SH-SY5Y (cell line): ENCODE data around the gene PTCD2.

ENCODE experiments used
- GATA2 ChIP-seq: IDR thresholded peaks from 2 replicates; pipeline ENCODE4 v1.6.1; 2011; ENCODE audit warnings: mild to moderate bottlenecking, low read depth, low read length
- GATA3 ChIP-seq: IDR thresholded peaks from 2 replicates; pipeline ENCODE4 v1.6.1; 2011; ENCODE audit warnings: low read depth, mild to moderate bottlenecking, low read length, moderate library complexity

GRCh38 chr5:72292411-72292810 lies 27.8 kb upstream of the PTCD2 start:
- TF ChIP-seq GATA3 (no peak), GATA2 (no peak)
